Neural cell (in vitro differentiated cells): ENCODE measurements around the gene OCRL. TPM values are rescaled to one million over a fixed set of nuclear protein-coding genes. Genes with fewer than 3 reads are reported as not detected.
"Not testable (repeated sequence)": the region's sequence is repeated elsewhere in the genome, so short reads cannot be mapped to it uniquely, and the experiment has no call there.

Source experiments
- H2AFZ ChIP-seq: fragments of 200-600, 300-800 bp; sonication (generic), shearing (Covaris generic); 2 replicates; pipeline ENCODE4 v1.6.0; 2014; ENCODE audit warnings: low read depth, mild to moderate bottlenecking, antibody characterized with exemption, low read length, moderate library complexity
- H3F3A ChIP-seq: fragments of 200-600 bp; shearing (Covaris generic); 2 replicates; pipeline ENCODE4 v1.6.1; 2016; ENCODE audit warnings: mild to moderate bottlenecking, moderate library complexity, mixed read lengths, antibody characterized with exemption, low read length; ENCODE audit not compliant: insufficient read depth, poor library complexity, severe bottlenecking
- H3K27ac ChIP-seq: fragments of 200-600, 300-800 bp; sonication (generic), shearing (Covaris generic); 2 replicates; pipeline ENCODE4 v1.5.1; 2014; ENCODE audit warnings: mild to moderate bottlenecking, low read length, moderate library complexity
- H3K27me3 ChIP-seq: fragments of 300-800, 200-600 bp; sonication (generic), shearing (Covaris generic); 2 replicates; pipeline ENCODE4 v1.6.0; 2014; ENCODE audit warnings: mild to moderate bottlenecking, low read depth, low read length, moderate library complexity; ENCODE audit not compliant: insufficient read depth
- H3K36me3 ChIP-seq: fragments of 300-800, 200-600 bp; sonication (generic), shearing (Covaris generic); 2 replicates; pipeline ENCODE4 v1.5.1; 2014; ENCODE audit warnings: mild to moderate bottlenecking, antibody characterized with exemption, low read length, moderate library complexity; ENCODE audit not compliant: insufficient read depth
- H3K4me2 ChIP-seq: fragments of 300-800, 200-600 bp; sonication (generic), shearing (Covaris generic); 2 replicates; pipeline ENCODE4 v1.6.0; 2014; ENCODE audit warnings: mild to moderate bottlenecking, low read length
- H3K4me3 ChIP-seq: fragments of 300-800, 200-600 bp; sonication (generic), shearing (Covaris generic); 2 replicates; pipeline ENCODE4 v1.5.1; 2014; ENCODE audit warnings: mild to moderate bottlenecking, low read length, moderate library complexity
- H3K79me2 ChIP-seq: fragments of 200-600 bp; shearing (Covaris generic); replicated peaks from 2 replicates; pipeline ENCODE4 v1.6.0; 2014; ENCODE audit warnings: mild to moderate bottlenecking, low read length, moderate library complexity; ENCODE audit not compliant: insufficient read depth
- H3K9ac ChIP-seq: fragments of 300-800, 200-600 bp; sonication (generic), shearing (Covaris generic); 2 replicates; pipeline ENCODE4 v1.6.1; 2016; ENCODE audit warnings: mild to moderate bottlenecking, low read length, mixed read lengths
- H3K9me2 ChIP-seq: fragments of 200-600 bp; shearing (Covaris generic); 2 replicates; pipeline ENCODE4 v1.6.1; 2016; ENCODE audit warnings: mild to moderate bottlenecking, low read length, mixed read lengths; ENCODE audit not compliant: insufficient read depth
- H3K9me3 ChIP-seq: fragments of 200-600, 300-800 bp; sonication (generic), shearing (Covaris generic); 2 replicates; pipeline ENCODE4 v1.6.1; 2016; ENCODE audit warnings: mild to moderate bottlenecking, mixed run types, low read length, moderate library complexity, mixed read lengths
- H4K20me1 ChIP-seq: fragments of 200-600 bp; shearing (Covaris generic); 2 replicates; pipeline ENCODE4 v1.6.1; 2016; ENCODE audit warnings: mild to moderate bottlenecking, mixed run types; ENCODE audit not compliant: insufficient read depth
- EP300 ChIP-seq: fragments of 450-650 bp; conservative IDR thresholded peaks from 2 replicates; pipeline ENCODE4 v1.6.1; 2014; ENCODE audit warnings: antibody characterized with exemption, mild to moderate bottlenecking, moderate library complexity; ENCODE audit not compliant: poor library complexity, severe bottlenecking
- EZH2 ChIP-seq: fragments of 200-600, 300-800 bp; shearing (Covaris generic), sonication (generic); IDR thresholded peaks from 2 replicates; pipeline ENCODE4 v1.6.1; 2014; ENCODE audit warnings: antibody characterized with exemption, low read length, borderline replicate concordance, mild to moderate bottlenecking; ENCODE audit not compliant: insufficient read depth, poor library complexity, severe bottlenecking
- MXI1 ChIP-seq: fragments of 450-650 bp; conservative IDR thresholded peaks from 2 replicates; pipeline ENCODE4 v1.6.1; 2014; ENCODE audit warnings: antibody characterized with exemption, mild to moderate bottlenecking; ENCODE audit not compliant: poor library complexity, severe bottlenecking
- POLR2AphosphoS5 ChIP-seq: IDR thresholded peaks from 2 replicates; pipeline ENCODE4 v1.6.1; 2012
- RAD21 ChIP-seq: fragments of 450-650 bp; conservative IDR thresholded peaks from 2 replicates; pipeline ENCODE4 v1.6.1; 2014; ENCODE audit warnings: antibody characterized with exemption, mild to moderate bottlenecking, moderate library complexity
- SMC3 ChIP-seq: fragments of 450-650 bp; conservative IDR thresholded peaks from 2 replicates; pipeline ENCODE4 v1.6.1; 2014; ENCODE audit warnings: antibody characterized with exemption, mild to moderate bottlenecking, moderate library complexity; ENCODE audit not compliant: poor library complexity
- TAF1 ChIP-seq: IDR thresholded peaks from 2 replicates; pipeline ENCODE4 v1.6.1; 2012; ENCODE audit warnings: low read depth
- polyA plus RNA-seq: library from polyadenylated mRNA; depleted of rRNA; stranded (reverse); fragments of >200 nt; gene quantifications from 2 replicates; pipeline ENCODE4 v1.2.3, GENCODE V29; 2014
- TF ChIP-seq, protein P1 (sequence below): IDR thresholded peaks from 2 replicates; pipeline ENCODE4 v1.6.1; 2012; ENCODE audit warnings: borderline replicate concordance
- TF ChIP-seq, protein P2 (sequence below): fragments of 450-650 bp; IDR thresholded peaks from 2 replicates; pipeline ENCODE4 v1.5.1; 2014; ENCODE audit warnings: antibody characterized with exemption, mild to moderate bottlenecking, moderate library complexity; ENCODE audit not compliant: poor library complexity, severe bottlenecking

Gene OCRL
- polyA plus RNA-seq, 1 donor from 2014 or later = 27.9 TPM

GRCh38 chrX:129568349-129568748 lies 28.3 kb downstream of the OCRL start:
- H3K27ac ChIP-seq = no peak overlapping the region
- no peaks in the 10 kb centered on the region for H3K9me2 ChIP-seq
- no peak overlapping the region for H3K4me3 ChIP-seq
- no peaks in the 10 kb centered on the region for H3F3A ChIP-seq
- H3K36me3 ChIP-seq = no peaks in the 10 kb centered on the region
- H2AFZ ChIP-seq = no peak overlapping the region
- no peaks in the 10 kb centered on the region for H3K9me3 ChIP-seq
- no peaks in the 10 kb centered on the region for H3K79me2 ChIP-seq
- H3K4me2 ChIP-seq = no peak overlapping the region
- H4K20me1 ChIP-seq = no peaks in the 10 kb centered on the region
- TF ChIP-seq RAD21 (no peak), EP300 (no peak), SMC3 (no peak), EZH2 (no peak), MXI1 (no peak), TAF1 (no peak), POLR2AphosphoS5 (no peak)
- TF ChIP-seq, protein P1, sequence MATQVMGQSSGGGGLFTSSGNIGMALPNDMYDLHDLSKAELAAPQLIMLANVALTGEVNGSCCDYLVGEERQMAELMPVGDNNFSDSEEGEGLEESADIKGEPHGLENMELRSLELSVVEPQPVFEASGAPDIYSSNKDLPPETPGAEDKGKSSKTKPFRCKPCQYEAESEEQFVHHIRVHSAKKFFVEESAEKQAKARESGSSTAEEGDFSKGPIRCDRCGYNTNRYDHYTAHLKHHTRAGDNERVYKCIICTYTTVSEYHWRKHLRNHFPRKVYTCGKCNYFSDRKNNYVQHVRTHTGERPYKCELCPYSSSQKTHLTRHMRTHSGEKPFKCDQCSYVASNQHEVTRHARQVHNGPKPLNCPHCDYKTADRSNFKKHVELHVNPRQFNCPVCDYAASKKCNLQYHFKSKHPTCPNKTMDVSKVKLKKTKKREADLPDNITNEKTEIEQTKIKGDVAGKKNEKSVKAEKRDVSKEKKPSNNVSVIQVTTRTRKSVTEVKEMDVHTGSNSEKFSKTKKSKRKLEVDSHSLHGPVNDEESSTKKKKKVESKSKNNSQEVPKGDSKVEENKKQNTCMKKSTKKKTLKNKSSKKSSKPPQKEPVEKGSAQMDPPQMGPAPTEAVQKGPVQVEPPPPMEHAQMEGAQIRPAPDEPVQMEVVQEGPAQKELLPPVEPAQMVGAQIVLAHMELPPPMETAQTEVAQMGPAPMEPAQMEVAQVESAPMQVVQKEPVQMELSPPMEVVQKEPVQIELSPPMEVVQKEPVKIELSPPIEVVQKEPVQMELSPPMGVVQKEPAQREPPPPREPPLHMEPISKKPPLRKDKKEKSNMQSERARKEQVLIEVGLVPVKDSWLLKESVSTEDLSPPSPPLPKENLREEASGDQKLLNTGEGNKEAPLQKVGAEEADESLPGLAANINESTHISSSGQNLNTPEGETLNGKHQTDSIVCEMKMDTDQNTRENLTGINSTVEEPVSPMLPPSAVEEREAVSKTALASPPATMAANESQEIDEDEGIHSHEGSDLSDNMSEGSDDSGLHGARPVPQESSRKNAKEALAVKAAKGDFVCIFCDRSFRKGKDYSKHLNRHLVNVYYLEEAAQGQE = no peak
- TF ChIP-seq, protein P2, sequence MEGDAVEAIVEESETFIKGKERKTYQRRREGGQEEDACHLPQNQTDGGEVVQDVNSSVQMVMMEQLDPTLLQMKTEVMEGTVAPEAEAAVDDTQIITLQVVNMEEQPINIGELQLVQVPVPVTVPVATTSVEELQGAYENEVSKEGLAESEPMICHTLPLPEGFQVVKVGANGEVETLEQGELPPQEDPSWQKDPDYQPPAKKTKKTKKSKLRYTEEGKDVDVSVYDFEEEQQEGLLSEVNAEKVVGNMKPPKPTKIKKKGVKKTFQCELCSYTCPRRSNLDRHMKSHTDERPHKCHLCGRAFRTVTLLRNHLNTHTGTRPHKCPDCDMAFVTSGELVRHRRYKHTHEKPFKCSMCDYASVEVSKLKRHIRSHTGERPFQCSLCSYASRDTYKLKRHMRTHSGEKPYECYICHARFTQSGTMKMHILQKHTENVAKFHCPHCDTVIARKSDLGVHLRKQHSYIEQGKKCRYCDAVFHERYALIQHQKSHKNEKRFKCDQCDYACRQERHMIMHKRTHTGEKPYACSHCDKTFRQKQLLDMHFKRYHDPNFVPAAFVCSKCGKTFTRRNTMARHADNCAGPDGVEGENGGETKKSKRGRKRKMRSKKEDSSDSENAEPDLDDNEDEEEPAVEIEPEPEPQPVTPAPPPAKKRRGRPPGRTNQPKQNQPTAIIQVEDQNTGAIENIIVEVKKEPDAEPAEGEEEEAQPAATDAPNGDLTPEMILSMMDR = no peak
- H3K27me3 ChIP-seq = no peaks in the 10 kb centered on the region
- no peak overlapping the region for H3K9ac ChIP-seq

GRCh38 chrX:129572422-129572821 lies 32.4 kb downstream of the OCRL start:
- Histone ChIP-seq H3F3A (no peaks in the 10 kb centered on the region), H3K4me2 (no peak overlapping the region), H3K4me3 (no peak overlapping the region), H3K27me3 (no peaks in the 10 kb centered on the region), H3K9me3 (no peaks in the 10 kb centered on the region), H3K36me3 (no peaks in the 10 kb centered on the region), H3K9me2 (no peaks in the 10 kb centered on the region), H2AFZ (no peak overlapping the region), H3K27ac (no peak overlapping the region), H3K9ac (no peak overlapping the region), H4K20me1 (no peaks in the 10 kb centered on the region), H3K79me2 (no peaks in the 10 kb centered on the region)
- no peak for TF ChIP-seq EP300
- TF ChIP-seq, protein P1 = no peak
- TF ChIP-seq, protein P2 = no peak
- TF ChIP-seq MXI1 = no peak
- TF ChIP-seq POLR2AphosphoS5 = no peak
- TF ChIP-seq RAD21 = no peak
- no peak for TF ChIP-seq EZH2
- no peak for TF ChIP-seq TAF1
- TF ChIP-seq SMC3 = no peak

GRCh38 chrX:129573652-129574051 lies 33.6 kb downstream of the OCRL start:
- not testable (repeated sequence) for H4K20me1 ChIP-seq, H3K79me2 ChIP-seq, H3K9me2 ChIP-seq, H3K27me3 ChIP-seq, H3K36me3 ChIP-seq, H3F3A ChIP-seq, H3K4me3 ChIP-seq, H2AFZ ChIP-seq, H3K4me2 ChIP-seq, H3K27ac ChIP-seq, H3K9me3 ChIP-seq, H3K9ac ChIP-seq
